ENCODE data around the gene CAVIN3.

DNA sequence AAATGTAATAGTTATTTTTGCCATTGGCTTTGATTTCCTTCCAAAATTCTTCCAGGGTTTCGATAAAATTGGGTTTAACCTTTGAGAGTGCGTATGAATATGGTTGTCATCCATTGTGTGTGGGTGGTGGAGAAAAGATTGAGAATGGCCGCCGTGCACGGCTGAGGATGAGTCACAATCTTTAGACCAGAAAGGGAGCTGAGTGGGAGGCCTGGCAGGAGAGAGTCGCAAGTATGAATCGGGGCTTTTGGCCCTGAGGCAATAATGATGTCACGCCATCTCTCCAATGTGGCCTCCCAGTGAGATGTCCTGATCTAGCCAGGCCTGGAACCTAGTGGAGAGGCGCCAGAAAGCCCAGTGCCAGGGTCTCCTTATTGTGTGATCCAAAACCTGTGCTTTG lies 36.9 kb upstream of the CAVIN3 start:
- TF ChIP-seq CEBPB (IDR thresholded peaks at IDR 0.05) (no peak), TAF1 (IDR thresholded peaks at IDR 0.05; ENCODE audit: low read depth) (no peak), YY1 (IDR thresholded peaks at IDR 0.05; ENCODE audit: low read depth) (no peak), EP300 (IDR thresholded peaks at IDR 0.05; ENCODE audit: borderline replicate concordance) (no peak), FOXM1 (IDR thresholded peaks at IDR 0.05; ENCODE audit: borderline replicate concordance, low read depth) (no peak), REST (IDR thresholded peaks at IDR 0.05; ENCODE audit: low read depth) (no peak), RAD21 (IDR thresholded peaks at IDR 0.05; ENCODE audit: low read depth) (no peak)

Data from Ishikawa (cell line).